GM23338 (cell line): ENCODE measurements around the gene PTPRN2. TPM values are rescaled to one million over a fixed set of nuclear protein-coding genes. Genes with fewer than 3 reads are reported as not detected.
"Not testable (repeated sequence)": the region's sequence is repeated elsewhere in the genome, so short reads cannot be mapped to it uniquely, and the experiment has no call there.

ENCODE experiments used
- ATAC-seq: fragments of 200-7000 bp; cut with Tn5 transposase; 3 replicates; pipeline ENCODE4 v1.9.1; 2020
- DNase-seq: peaks from one replicate; pipeline ENCODE4 v3.0.0-alpha.2; 2015; ENCODE audit warnings: low spot score
- H2AFZ ChIP-seq: fragments of 200-600 bp; sonication (generic); 2 replicates; pipeline ENCODE4 v1.8.0; 2016; ENCODE audit warnings: antibody characterized with exemption, mild to moderate bottlenecking, moderate library complexity
- H3F3A ChIP-seq: fragments of 200-600 bp; sonication (generic); replicated peaks from 2 replicates; pipeline ENCODE4 v1.8.0; 2017; ENCODE audit warnings: antibody characterized with exemption, mixed run types, low read depth
- H3K27ac ChIP-seq: fragments of 200-600 bp; sonication (generic); 2 replicates; pipeline ENCODE4 v1.6.1; 2016; ENCODE audit warnings: low read depth
- H3K27me3 ChIP-seq: fragments of 200-600 bp; sonication (generic); 2 replicates; pipeline ENCODE4 v1.8.0; 2016; ENCODE audit warnings: mild to moderate bottlenecking, mixed run types, moderate library complexity; ENCODE audit not compliant: insufficient read depth
- H3K36me3 ChIP-seq: fragments of 200-600 bp; sonication (generic); 2 replicates; pipeline ENCODE4 v1.8.0; 2016; ENCODE audit warnings: mild to moderate bottlenecking; ENCODE audit not compliant: insufficient read depth
- H3K4me1 ChIP-seq: fragments of 200-600 bp; sonication (generic); 2 replicates; pipeline ENCODE4 v1.8.0; 2016; ENCODE audit warnings: mild to moderate bottlenecking, moderate library complexity; ENCODE audit not compliant: insufficient read depth
- H3K4me2 ChIP-seq: fragments of 200-600 bp; sonication (generic); 2 replicates; pipeline ENCODE4 v1.7.1; 2017; ENCODE audit warnings: mixed run types
- H3K4me3 ChIP-seq: fragments of 200-600 bp; sonication (generic); 2 replicates; pipeline ENCODE4 v1.6.1; 2016; ENCODE audit warnings: mixed run types
- H3K79me2 ChIP-seq: fragments of 200-600 bp; sonication (generic); replicated peaks from 2 replicates; pipeline ENCODE4 v1.8.0; 2017; ENCODE audit warnings: mild to moderate bottlenecking; ENCODE audit not compliant: insufficient read depth
- H3K9me2 ChIP-seq: fragments of 200-600 bp; sonication (generic); 2 replicates; pipeline ENCODE4 v1.8.0; 2017; ENCODE audit not compliant: insufficient read depth
- H4K20me1 ChIP-seq: fragments of 200-600 bp; sonication (generic); replicated peaks from 2 replicates; pipeline ENCODE4 v1.8.0; 2017; ENCODE audit warnings: mild to moderate bottlenecking; ENCODE audit not compliant: insufficient read depth
- H3K27ac Mint-ChIP-seq: 2 replicates; pipeline ENCODE4 v1.8.0; 2020; ENCODE audit warnings: inconsistent platforms, mild to moderate bottlenecking, moderate library complexity, mixed read lengths
- H3K27me3 Mint-ChIP-seq: 3 replicates; pipeline ENCODE4 v1.8.0; 2022; ENCODE audit warnings: low read depth, mild to moderate bottlenecking, moderate library complexity, mixed read lengths, inconsistent platforms; ENCODE audit not compliant: insufficient read depth, poor library complexity
- H3K36me3 Mint-ChIP-seq: 3 replicates; pipeline ENCODE4 v1.8.0; 2021; ENCODE audit warnings: low read depth, mild to moderate bottlenecking, inconsistent platforms, moderate library complexity, mixed read lengths
- H3K4me1 Mint-ChIP-seq: 3 replicates; pipeline ENCODE4 v1.8.0; 2020; ENCODE audit warnings: mild to moderate bottlenecking, inconsistent platforms, mixed read lengths
- H3K4me3 Mint-ChIP-seq: 3 replicates; pipeline ENCODE4 v1.8.0; 2021; ENCODE audit warnings: moderate library complexity, mild to moderate bottlenecking, inconsistent platforms, mixed read lengths
- H3K9me3 Mint-ChIP-seq: 3 replicates; pipeline ENCODE4 v1.8.0; 2020; ENCODE audit warnings: moderate library complexity, mild to moderate bottlenecking, inconsistent platforms, mixed read lengths
- NANOG ChIP-seq: IDR thresholded peaks from 2 replicates; pipeline ENCODE4 v1.6.1; 2016; ENCODE audit warnings: antibody characterized with exemption, borderline replicate concordance
- polyA plus RNA-seq: library from polyadenylated mRNA; unstranded; fragments of >200 nt; fragmentation: Nextera tagmentation; extraction: Ambion mirVana; gene quantifications from 2 replicates; pipeline ENCODE4 v1.2.1, GENCODE V29; 2016
- total RNA-seq: library from RNA; depleted of rRNA; stranded (reverse); fragments of >200 nt; shearing (Covaris generic); gene quantifications from 2 replicates; pipeline ENCODE4 v1.2.3, GENCODE V29; 2014
- TF ChIP-seq, protein P1 (sequence below), 2 experiments: fragments of 200-600 bp in 1 of 2; sonication (generic) in 1 of 2; conservative IDR thresholded peaks; 2 replicates each; pipeline versions ENCODE4 v1.5.1 to v1.6.1; 2016 to 2017; ENCODE audit warnings: antibody characterized with exemption in 2 of 2, low read depth in 2 of 2, mild to moderate bottlenecking in 2 of 2, moderate library complexity in 1 of 2
- TF ChIP-seq, protein P2 (sequence below): IDR thresholded peaks from 2 replicates; pipeline ENCODE4 v1.6.1; 2016; ENCODE audit warnings: antibody characterized with exemption
- TF ChIP-seq, protein P3 (sequence below): IDR thresholded peaks from one replicate; pipeline ENCODE4 v1.6.1; 2018; ENCODE audit warnings: antibody characterized with exemption; ENCODE audit not compliant: unreplicated experiment

PTPRN2 gene
- total and polyA plus RNA-seq, 2 experiments from 2014 or later: 0.87 to 4.0 TPM

DNA sequence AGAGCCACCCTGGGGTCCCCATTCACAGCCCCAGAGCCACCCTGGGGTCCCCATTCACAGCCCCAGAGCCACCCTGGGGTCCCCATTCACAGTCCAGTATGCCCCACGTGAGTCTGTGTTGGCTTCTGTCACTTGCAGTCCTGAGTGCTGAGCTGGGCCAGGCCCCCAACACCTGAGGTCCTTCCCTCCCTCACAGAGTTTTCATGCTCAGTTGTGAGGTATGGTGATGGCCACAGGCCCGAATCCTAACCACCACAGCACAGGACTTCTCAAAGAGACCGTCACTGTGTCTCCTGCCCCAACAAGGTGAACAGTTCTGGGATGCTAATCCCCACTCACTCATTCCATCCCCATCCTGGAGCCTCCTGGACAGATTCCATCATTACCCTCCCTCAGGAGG lies 239.2 kb downstream of the PTPRN2 start:
- TF ChIP-seq, protein P1, sequence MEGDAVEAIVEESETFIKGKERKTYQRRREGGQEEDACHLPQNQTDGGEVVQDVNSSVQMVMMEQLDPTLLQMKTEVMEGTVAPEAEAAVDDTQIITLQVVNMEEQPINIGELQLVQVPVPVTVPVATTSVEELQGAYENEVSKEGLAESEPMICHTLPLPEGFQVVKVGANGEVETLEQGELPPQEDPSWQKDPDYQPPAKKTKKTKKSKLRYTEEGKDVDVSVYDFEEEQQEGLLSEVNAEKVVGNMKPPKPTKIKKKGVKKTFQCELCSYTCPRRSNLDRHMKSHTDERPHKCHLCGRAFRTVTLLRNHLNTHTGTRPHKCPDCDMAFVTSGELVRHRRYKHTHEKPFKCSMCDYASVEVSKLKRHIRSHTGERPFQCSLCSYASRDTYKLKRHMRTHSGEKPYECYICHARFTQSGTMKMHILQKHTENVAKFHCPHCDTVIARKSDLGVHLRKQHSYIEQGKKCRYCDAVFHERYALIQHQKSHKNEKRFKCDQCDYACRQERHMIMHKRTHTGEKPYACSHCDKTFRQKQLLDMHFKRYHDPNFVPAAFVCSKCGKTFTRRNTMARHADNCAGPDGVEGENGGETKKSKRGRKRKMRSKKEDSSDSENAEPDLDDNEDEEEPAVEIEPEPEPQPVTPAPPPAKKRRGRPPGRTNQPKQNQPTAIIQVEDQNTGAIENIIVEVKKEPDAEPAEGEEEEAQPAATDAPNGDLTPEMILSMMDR (conservative IDR thresholded peaks at IDR 0.05; ENCODE audit: low read depth in 2 of 2): no peak
- TF ChIP-seq, protein P2, sequence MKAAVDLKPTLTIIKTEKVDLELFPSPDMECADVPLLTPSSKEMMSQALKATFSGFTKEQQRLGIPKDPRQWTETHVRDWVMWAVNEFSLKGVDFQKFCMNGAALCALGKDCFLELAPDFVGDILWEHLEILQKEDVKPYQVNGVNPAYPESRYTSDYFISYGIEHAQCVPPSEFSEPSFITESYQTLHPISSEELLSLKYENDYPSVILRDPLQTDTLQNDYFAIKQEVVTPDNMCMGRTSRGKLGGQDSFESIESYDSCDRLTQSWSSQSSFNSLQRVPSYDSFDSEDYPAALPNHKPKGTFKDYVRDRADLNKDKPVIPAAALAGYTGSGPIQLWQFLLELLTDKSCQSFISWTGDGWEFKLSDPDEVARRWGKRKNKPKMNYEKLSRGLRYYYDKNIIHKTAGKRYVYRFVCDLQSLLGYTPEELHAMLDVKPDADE: no peak
- no peak for TF ChIP-seq NANOG
- TF ChIP-seq, protein P3, sequence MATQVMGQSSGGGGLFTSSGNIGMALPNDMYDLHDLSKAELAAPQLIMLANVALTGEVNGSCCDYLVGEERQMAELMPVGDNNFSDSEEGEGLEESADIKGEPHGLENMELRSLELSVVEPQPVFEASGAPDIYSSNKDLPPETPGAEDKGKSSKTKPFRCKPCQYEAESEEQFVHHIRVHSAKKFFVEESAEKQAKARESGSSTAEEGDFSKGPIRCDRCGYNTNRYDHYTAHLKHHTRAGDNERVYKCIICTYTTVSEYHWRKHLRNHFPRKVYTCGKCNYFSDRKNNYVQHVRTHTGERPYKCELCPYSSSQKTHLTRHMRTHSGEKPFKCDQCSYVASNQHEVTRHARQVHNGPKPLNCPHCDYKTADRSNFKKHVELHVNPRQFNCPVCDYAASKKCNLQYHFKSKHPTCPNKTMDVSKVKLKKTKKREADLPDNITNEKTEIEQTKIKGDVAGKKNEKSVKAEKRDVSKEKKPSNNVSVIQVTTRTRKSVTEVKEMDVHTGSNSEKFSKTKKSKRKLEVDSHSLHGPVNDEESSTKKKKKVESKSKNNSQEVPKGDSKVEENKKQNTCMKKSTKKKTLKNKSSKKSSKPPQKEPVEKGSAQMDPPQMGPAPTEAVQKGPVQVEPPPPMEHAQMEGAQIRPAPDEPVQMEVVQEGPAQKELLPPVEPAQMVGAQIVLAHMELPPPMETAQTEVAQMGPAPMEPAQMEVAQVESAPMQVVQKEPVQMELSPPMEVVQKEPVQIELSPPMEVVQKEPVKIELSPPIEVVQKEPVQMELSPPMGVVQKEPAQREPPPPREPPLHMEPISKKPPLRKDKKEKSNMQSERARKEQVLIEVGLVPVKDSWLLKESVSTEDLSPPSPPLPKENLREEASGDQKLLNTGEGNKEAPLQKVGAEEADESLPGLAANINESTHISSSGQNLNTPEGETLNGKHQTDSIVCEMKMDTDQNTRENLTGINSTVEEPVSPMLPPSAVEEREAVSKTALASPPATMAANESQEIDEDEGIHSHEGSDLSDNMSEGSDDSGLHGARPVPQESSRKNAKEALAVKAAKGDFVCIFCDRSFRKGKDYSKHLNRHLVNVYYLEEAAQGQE: no peak
- Histone ChIP-seq H2AFZ (no peak overlapping the region), H3K79me2 (no peaks in the 10 kb centered on the region), H3K4me2 (no peak overlapping the region), H3K4me3 (no peak overlapping the region), H3K4me1 (no peaks in the 10 kb centered on the region), H3F3A (no peaks in the 10 kb centered on the region), H4K20me1 (no peaks in the 10 kb centered on the region), H3K9me2 (no peaks in the 10 kb centered on the region), H3K27ac (no peak overlapping the region), H3K36me3 (no peaks in the 10 kb centered on the region), H3K27me3 (no peaks in the 10 kb centered on the region)
- Mint-ChIP-seq H3K9me3 (peaks cover 80% of the 10 kb centered on the region), H3K4me1 (no peaks in the 10 kb centered on the region; the same call in 2 of the 3 replicates), H3K4me3 (no peak overlapping the region), H3K36me3 (peaks cover 41% of the 10 kb centered on the region), H3K27me3 (peaks cover 3% of the 10 kb centered on the region), H3K27ac (no peak overlapping the region)
- DNase-seq (no peak), ATAC-seq (no peak)

DNA sequence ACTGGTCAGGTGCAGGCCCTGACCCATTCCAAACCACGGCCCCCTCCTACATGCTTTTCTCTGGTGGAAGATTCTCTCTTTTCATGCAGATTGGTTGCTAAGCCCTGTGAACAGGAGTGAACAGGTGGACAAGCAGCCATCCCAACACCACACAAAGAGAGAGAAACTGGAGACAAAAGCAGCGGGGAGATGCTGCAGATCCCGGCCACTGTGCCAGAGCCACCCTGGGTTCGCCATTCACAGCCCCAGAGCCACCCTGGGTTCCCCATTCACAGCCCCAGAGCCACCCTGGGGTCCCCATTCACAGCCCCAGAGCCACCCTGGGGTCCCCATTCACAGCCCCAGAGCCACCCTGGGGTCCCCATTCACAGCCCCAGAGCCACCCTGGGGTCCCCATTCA lies 239.6 kb downstream of the PTPRN2 start:
- H4K20me1 ChIP-seq, DNase-seq, H3K27me3 Mint-ChIP-seq, ATAC-seq, H3K4me2 ChIP-seq, H3K4me1 ChIP-seq, H3K9me2 ChIP-seq, H3K36me3 ChIP-seq, H3K27ac Mint-ChIP-seq, H3K4me3 ChIP-seq, H3K4me3 Mint-ChIP-seq, H3F3A ChIP-seq, H2AFZ ChIP-seq, H3K79me2 ChIP-seq, H3K27me3 ChIP-seq, H3K4me1 Mint-ChIP-seq, H3K27ac ChIP-seq: not testable (repeated sequence)
- Mint-ChIP-seq H3K36me3 (peaks cover 40% of the 10 kb centered on the region), H3K9me3 (peaks cover 80% of the 10 kb centered on the region)
